ENCODE data around the gene ANKRD24. TPM values are rescaled to one million over a fixed set of nuclear protein-coding genes. Genes with fewer than 3 reads are reported as not detected.

Gene ANKRD24
- total and polyA plus RNA-seq, 2 donors (not counting 3 experiments of a cell fraction or from before 2014, with no cell fraction given): 0.07 to 0.27 TPM

DNA sequence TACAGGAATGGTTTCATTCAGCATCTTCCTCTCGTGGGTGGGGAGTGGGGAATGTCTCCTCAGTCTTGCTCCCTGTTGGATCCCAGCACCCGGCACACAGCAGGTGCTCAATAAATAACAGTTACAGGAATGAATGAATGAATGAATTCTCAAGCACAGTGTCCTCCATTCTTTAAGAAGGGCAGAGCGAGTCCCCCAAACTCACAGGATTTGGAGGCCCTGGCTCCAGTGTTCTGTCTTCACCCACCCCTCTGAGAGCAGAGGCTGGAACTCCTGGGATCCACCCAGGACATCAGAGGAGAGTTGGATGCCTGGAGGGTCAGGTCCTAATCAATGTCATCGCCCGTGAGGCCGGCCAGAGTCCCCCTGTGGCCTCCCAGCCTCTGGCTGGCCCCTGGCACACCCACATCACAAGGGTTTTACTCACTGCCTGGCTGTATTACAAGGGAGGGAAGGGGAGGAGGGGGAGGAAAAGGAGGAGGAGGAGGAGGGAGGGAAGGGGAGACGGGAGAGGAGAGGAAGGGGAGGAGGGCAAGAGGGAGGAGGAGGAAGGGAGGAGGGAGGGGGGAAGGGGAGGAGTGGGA is 37.7 kb upstream of the ANKRD24 start:
- BruUV-seq (replicated peaks): no TSS peak
- ChIA-PET POLR2A (no interaction called here), CTCF (no interaction called here)
- intact Hi-C loops (cut with micrococcal nuclease): no loop called here
- H2AFZ ChIP-seq (ENCODE audit: low read depth, low read length): no peak overlapping the region
- no peak overlapping the region for H3K27ac ChIP-seq (ENCODE audit: insufficient read depth, low read depth, low read length)
- H3K4me2 ChIP-seq (ENCODE audit: insufficient read depth, low read length): no peak overlapping the region
- no peak for FAIRE-seq
- H3K9me1 ChIP-seq (replicated peaks; ENCODE audit: control insufficient read depth, extremely low read depth, insufficient read depth, low read length): no peaks in the 10 kb centered on the region
- dilution Hi-C loops (cut with MboI; ENCODE audit: extremely low pct_ligation_motif_present, low sequenced_read_pairs): no loop called here
- H3K79me2 ChIP-seq (ENCODE audit: control insufficient read depth, insufficient read depth, low read length): no peaks in the 10 kb centered on the region
- no peak for TF ChIP-seq MYC (IDR thresholded peaks at IDR 0.05; ENCODE audit: low read depth, low read length)
- no peak for TF ChIP-seq POLR2AphosphoS5 (IDR thresholded peaks at IDR 0.05; ENCODE audit: insufficient read depth, low read depth, low read length)
- TF ChIP-seq EZH2 (IDR thresholded peaks at IDR 0.05; ENCODE audit: borderline replicate concordance, low read depth, low read length, severe bottlenecking): no peak
- no peak for TF ChIP-seq JUN (IDR thresholded peaks at IDR 0.05; ENCODE audit: borderline replicate concordance, insufficient read depth, insufficient read length, low read depth)
- no peak for TF ChIP-seq GATA2 (IDR thresholded peaks at IDR 0.05; ENCODE audit: insufficient read depth, insufficient read length, low read depth, low read length)
- no peak for TF ChIP-seq POLR2A (IDR thresholded peaks at IDR 0.05; ENCODE audit: low read depth, low read length)
- TF ChIP-seq FOS (IDR thresholded peaks at IDR 0.05; ENCODE audit: borderline replicate concordance, insufficient read depth, low read length): no peak
- TF ChIP-seq, protein P1, sequence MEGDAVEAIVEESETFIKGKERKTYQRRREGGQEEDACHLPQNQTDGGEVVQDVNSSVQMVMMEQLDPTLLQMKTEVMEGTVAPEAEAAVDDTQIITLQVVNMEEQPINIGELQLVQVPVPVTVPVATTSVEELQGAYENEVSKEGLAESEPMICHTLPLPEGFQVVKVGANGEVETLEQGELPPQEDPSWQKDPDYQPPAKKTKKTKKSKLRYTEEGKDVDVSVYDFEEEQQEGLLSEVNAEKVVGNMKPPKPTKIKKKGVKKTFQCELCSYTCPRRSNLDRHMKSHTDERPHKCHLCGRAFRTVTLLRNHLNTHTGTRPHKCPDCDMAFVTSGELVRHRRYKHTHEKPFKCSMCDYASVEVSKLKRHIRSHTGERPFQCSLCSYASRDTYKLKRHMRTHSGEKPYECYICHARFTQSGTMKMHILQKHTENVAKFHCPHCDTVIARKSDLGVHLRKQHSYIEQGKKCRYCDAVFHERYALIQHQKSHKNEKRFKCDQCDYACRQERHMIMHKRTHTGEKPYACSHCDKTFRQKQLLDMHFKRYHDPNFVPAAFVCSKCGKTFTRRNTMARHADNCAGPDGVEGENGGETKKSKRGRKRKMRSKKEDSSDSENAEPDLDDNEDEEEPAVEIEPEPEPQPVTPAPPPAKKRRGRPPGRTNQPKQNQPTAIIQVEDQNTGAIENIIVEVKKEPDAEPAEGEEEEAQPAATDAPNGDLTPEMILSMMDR (IDR thresholded peaks at IDR 0.05; ENCODE audit: extremely low read depth in 1 of 2, insufficient read depth in 1 of 2, low read depth in 1 of 2, low read length in 2 of 2): no peak
- TF ChIP-seq, protein P2, sequence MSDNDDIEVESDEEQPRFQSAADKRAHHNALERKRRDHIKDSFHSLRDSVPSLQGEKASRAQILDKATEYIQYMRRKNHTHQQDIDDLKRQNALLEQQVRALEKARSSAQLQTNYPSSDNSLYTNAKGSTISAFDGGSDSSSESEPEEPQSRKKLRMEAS (IDR thresholded peaks at IDR 0.05; ENCODE audit: insufficient read depth, insufficient read length): no peak
- DNase-seq (ENCODE audit: low read depth, low spot score): no peak
- H3K9me3 ChIP-seq (replicated peaks; ENCODE audit: control insufficient read depth, insufficient read depth, low read length): no peaks in the 10 kb centered on the region
- no peak overlapping the region for H3K9ac ChIP-seq (replicated peaks; ENCODE audit: extremely low read depth, insufficient read depth, low read length)
- H3K27me3 ChIP-seq (ENCODE audit: control insufficient read depth in 2 of 2, insufficient read depth in 2 of 2, low read length in 2 of 2): no peaks in the 10 kb centered on the region
- H4K20me1 ChIP-seq (replicated peaks; ENCODE audit: control insufficient read depth, extremely low read depth, insufficient read depth, low read length): no peaks in the 10 kb centered on the region
- no peaks in the 10 kb centered on the region for H3K36me3 ChIP-seq (ENCODE audit: control insufficient read depth in 2 of 2, extremely low read depth in 1 of 2, insufficient read depth in 2 of 2, low read length in 2 of 2)
- H3K4me3 ChIP-seq (replicated peaks in 1 of 3; ENCODE audit: insufficient read depth in 1 of 3, low read depth in 1 of 3, low read length in 3 of 3): no peak overlapping the region
- peaks cover 5% of the 10 kb centered on the region for H3K4me1 ChIP-seq (ENCODE audit: control insufficient read depth, extremely low read depth, insufficient read depth, low read length)
